Amygdala (tissue), 56 donors: Measurements from ENCODE around the gene BOC.

Experiments used
- DNase-seq, 56 donors: peaks; one replicate each; lab custom pipeline; 2025; lab: John Stamatoyannopoulos, UW

The BOC gene

GRCh38 chr3:113219605-113220300 is 8.4 kb downstream of the BOC start:
- DNase-seq = no peak

DNA sequence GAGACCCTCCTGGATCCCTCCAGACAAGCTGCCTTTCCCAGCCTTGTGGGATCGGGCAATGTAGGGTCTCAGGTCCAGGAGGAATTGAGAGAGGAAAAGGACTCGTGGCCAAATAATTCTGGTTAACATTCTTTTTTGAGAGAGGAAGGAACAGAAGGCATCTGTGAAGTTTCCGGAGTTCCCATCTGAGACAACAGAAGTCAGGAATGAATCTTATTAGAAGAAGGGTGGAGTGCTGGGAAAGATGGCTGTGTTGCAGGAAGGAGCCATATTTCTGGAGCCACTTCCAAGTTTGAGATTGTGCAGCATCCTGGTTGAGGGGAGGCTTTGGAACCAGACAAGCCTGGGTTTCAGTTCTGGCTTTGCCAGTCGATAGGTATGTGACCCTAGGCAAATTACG is 9.4 kb downstream of the BOC start:
- no peak for DNase-seq

GRCh38 chr3:113221721-113222257 is 10.4 kb downstream of the BOC start:
- DNase-seq = no peak

DNA sequence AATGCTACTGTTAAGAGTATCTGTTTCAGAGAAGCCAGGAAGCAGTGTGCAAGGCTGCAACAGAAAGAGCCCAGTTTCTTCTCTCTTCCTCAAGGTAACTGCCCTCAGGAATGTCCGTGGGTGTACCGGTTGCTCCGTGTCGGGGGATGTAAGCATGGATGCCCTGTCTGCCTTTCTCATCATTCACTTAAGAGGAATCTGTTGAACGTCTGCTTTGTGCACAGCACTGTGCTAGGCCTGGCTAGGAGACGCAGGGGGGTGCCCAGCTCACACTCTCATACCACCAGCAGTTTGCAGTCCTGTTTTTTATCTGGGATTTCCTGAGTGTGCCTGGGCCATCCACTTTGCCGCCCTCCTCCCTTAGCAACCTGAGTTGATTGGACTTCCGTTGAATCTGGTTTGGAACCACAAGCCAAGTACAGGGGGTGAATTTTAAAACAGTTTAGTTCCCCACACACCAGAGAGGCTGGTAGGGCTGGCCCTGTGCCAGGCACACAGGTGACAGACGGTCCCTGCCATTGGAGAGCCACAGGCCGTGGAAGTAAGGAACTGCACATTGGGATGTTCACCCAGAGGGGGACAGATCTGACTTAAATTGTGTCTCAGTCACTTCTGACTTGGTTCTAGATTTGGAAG is 11.2 kb downstream of the BOC start:
- DNase-seq = no peak

- DNase-seq = peak in 15 of 56 donors; percentile 5 to 39 (median 17)
Measured at GRCh38 chr3:113223475-113224281, 12.3 kb downstream of the BOC start.

GRCh38 chr3:113225286-113225685 is 13.9 kb downstream of the BOC start:
- DNase-seq = no peak

DNA sequence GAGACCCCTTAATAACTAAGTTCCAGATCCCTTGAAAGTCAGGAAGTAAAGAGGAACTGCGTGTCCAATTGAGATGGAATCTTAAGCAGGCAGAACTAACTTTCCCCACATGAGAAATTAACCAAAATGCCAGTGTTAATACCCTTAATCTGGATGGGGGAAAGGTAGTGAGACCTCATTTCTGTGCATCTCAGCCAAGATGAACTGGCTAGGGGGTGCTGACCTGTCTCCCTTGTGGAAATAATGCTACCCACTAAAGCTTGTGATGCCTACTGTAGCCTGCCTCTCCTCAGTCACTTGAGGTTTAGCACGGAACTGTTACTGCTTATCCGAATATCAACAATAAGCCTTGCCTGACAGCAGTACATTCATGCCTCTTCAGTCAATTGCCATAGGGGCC is 15.1 kb downstream of the BOC start:
- DNase-seq = no peak

DNA sequence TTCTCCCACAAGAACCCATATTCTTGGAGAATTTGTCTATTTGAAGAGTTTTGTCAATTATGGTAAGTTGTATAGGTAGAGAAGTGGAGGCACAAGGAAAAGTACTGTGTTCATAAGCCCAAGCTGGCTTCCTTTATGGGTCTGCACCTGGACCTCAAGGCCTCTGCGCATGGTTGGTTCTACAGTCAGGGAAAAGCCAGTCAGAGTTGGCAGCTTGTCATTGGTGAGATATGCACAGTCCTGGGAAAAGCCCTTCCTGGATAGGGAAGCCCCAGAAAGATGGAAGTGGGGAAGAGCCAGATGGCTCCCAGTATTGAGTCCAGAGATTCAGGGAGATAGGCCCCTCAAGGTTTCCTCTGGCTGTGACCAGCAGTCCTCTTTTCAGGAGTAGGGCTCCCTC is 15.8 kb downstream of the BOC start:
- DNase-seq = no peak

- no peak for DNase-seq
Measured at GRCh38 chr3:113228498-113229286, 17.3 kb downstream of the BOC start.

- DNase-seq = no peak
Measured at GRCh38 chr3:113231391-113231790, 20.0 kb downstream of the BOC start.

DNA sequence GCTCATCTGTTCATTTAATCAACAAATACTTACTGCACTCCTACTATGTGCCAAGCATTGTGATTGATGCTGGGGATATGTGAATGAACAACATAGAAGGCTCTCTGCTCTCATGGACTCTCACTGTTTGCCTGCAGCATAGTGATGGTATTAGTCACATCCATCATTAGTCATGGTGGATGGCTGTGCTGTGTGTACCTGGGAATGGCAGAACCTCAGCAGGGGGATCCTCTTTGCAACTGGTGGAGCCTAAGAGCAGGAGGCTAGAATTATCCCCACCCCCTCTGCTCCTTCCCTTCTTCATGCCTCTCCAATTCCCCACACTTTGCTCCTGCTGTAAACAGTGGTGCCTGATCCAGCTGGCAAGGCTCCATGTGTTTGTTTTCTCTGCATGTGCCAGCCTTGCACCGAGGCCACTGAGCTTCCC is 20.5 kb downstream of the BOC start:
- peak in 3 of 56 donors; percentile 12 to 30 (median 18) for DNase-seq

DNA sequence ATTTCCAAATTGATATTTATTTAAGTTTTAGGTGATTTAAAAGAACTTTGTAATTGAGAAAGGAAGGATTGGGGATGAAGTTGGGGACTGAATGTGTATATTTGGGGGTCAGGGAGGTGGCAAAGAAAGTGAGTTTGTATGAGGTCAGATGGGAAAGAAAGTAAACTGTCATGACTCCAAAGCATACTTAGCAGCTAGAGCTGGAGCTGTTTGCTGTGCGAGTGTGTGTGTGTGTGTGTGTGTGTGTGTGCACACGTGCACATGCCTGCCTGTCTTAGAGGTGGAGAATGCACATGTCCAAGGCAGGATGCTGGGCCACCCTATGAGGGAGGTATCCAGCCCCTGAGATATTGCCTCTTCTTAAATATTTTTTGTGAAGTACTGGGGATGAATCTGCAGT is 21.0 kb downstream of the BOC start:
- DNase-seq = no peak

GRCh38 chr3:113233497-113233896 is 22.1 kb downstream of the BOC start:
- DNase-seq = no peak

DNA sequence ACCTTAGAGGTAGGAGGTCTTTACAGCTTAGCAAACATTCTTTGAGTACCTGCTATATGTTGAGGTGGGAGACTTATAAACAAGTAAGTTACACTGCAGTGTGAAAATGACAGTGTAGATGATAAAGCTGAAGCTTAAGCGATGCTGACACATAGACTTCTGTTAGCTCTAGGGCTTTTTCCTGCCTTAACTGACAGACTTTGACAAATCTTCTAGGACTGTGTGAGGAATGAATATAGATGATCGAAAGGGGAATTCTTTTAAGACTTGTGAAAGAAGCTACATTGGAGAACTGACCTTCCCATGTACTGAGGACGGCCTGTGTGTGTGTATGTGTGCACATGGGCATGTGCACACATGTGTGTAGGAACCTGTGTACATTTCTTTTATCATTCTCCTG is 22.7 kb downstream of the BOC start:
- DNase-seq = no peak

GRCh38 chr3:113234688-113235260 is 23.4 kb downstream of the BOC start:
- DNase-seq = no peak

GRCh38 chr3:113238503-113238902 is 27.1 kb downstream of the BOC start:
- no peak for DNase-seq

GRCh38 chr3:113240841-113241240 is 29.5 kb downstream of the BOC start:
- DNase-seq = no peak

GRCh38 chr3:113241292-113242095 is 30.1 kb downstream of the BOC start:
- no peak for DNase-seq

- DNase-seq = no peak
Measured at GRCh38 chr3:113242096-113242581, 30.8 kb downstream of the BOC start.
